K562 (cell line): ENCODE data around the gene SPTBN4. TPM values are rescaled to one million over a fixed set of nuclear protein-coding genes. Genes with fewer than 3 reads are reported as not detected.
A peak's percentile ranks its signal among the peaks of the same experiment; 100 is the strongest.

Experiments used
- CAMTA2 ChIP-seq: fragments of 250-450 bp; sonication (Bioruptor Pico); conservative IDR thresholded peaks from 2 replicates; pipeline ENCODE4 v1.5.1; 2022
- DDX20 ChIP-seq: fragments of 450-650 bp; IDR thresholded peaks from 2 replicates; pipeline ENCODE4 v1.6.1; 2016; ENCODE audit warnings: missing genetic modification characterization, low read depth, mild to moderate bottlenecking, missing compliant biosample characterization, moderate library complexity
- FOXK2 ChIP-seq, 2 experiments: fragments of 450-650 bp; IDR thresholded peaks in 1 of 2; conservative IDR thresholded peaks in 1 of 2; 2 replicates each; pipeline ENCODE4 v1.6.1; 2016; ENCODE audit warnings: low read depth in 2 of 2, mild to moderate bottlenecking in 1 of 2
- FUS ChIP-seq: fragments of 200-400 bp; formaldehyde crosslinking; optimal IDR thresholded peaks from 2 replicates; pipeline ENCODE3; 2017; ENCODE audit warnings: low read depth, low read length
- GMEB1 ChIP-seq: fragments of 250-450 bp; sonication (Bioruptor Pico); IDR thresholded peaks from 2 replicates; pipeline ENCODE4 v1.4.0; 2020; ENCODE audit warnings: mild to moderate bottlenecking
- HES1 ChIP-seq: fragments of 450-650 bp; IDR thresholded peaks from 2 replicates; pipeline ENCODE4 v1.6.1; 2016; ENCODE audit warnings: low read depth, mild to moderate bottlenecking, moderate library complexity
- MAZ ChIP-seq, 2 experiments: fragments of 450-650 bp in 1 of 2; sonication (generic) in 1 of 2; formaldehyde crosslinking; IDR thresholded peaks in 1 of 2; conservative IDR thresholded peaks in 1 of 2; 2 replicates each; pipeline versions ENCODE4 v1.4.0 to v1.5.0; 2020; ENCODE audit warnings: mild to moderate bottlenecking in 1 of 2, missing genetic modification reagents in 1 of 2
- PHF20 ChIP-seq: fragments of 450-650 bp; IDR thresholded peaks from 2 replicates; pipeline ENCODE4 v1.6.1; 2018; ENCODE audit not compliant: partially characterized antibody
- RHOXF2B ChIP-seq: fragments of 250-450 bp; sonication (Bioruptor Pico); conservative IDR thresholded peaks from 2 replicates; pipeline ENCODE4 v1.5.1; 2021
- THRB ChIP-seq: fragments of 450-650 bp; formaldehyde crosslinking; conservative IDR thresholded peaks from 2 replicates; pipeline ENCODE4 v1.4.0; 2022; ENCODE audit warnings: mild to moderate bottlenecking, missing genetic modification characterization
- ZNF224 ChIP-seq: sonication (generic); formaldehyde crosslinking; IDR thresholded peaks from 2 replicates; pipeline ENCODE4 v1.8.0; 2022; ENCODE audit warnings: mild to moderate bottlenecking, missing genetic modification reagents
- ZNF232 ChIP-seq: sonication (generic); formaldehyde crosslinking; IDR thresholded peaks from 2 replicates; pipeline ENCODE4 v1.8.0; 2022; ENCODE audit warnings: mild to moderate bottlenecking, missing genetic modification reagents
- ZNF282 ChIP-seq: sonication (generic); formaldehyde crosslinking; IDR thresholded peaks from 2 replicates; pipeline ENCODE4 v1.8.1; 2023; ENCODE audit warnings: missing genetic modification reagents
- ZNF639 ChIP-seq, 2 experiments: fragments of 200-800 bp in 1 of 2; sonication (Bioruptor generic) in 1 of 2; sonication (generic) in 1 of 2; formaldehyde crosslinking in 1 of 2; IDR thresholded peaks in 1 of 2; conservative IDR thresholded peaks in 1 of 2; 2 replicates each; pipeline versions ENCODE4 v1.5.0 to v1.6.1; 2016 to 2020; ENCODE audit warnings: missing compliant biosample characterization in 1 of 2, missing genetic modification characterization in 1 of 2, missing genetic modification reagents in 1 of 2
- polyA plus RNA-seq, 8 experiments: library from polyadenylated mRNA; depleted of rRNA in 4 of 8; stranded (reverse) in 5 of 8; unstranded in 3 of 8; fragments of >200 nt; fragmentation: Nextera tagmentation in 2 of 8; fragmentation: Illumina TruSeq in 1 of 8; extraction: Ambion mirVana in 2 of 8; extraction: Trizol in 1 of 8; gene quantifications; 2 replicates each; pipeline versions ENCODE4 v1.2.1 to v1.2.3, GENCODE V29; 2011 to 2014; ENCODE audit warnings: inconsistent platforms in 1 of 8, missing spikeins in 1 of 8
- total RNA-seq, 7 experiments: library from RNA; depleted of rRNA in 6 of 7; stranded (reverse); fragments of >200 nt in 6 of 7; fragmentation: Illumina TruSeq in 2 of 7; extraction: Trizol in 2 of 7; gene quantifications; 2 replicates each; pipeline versions ENCODE4 v1.2.1 to v1.2.3, GENCODE V29; 2011 to 2021; ENCODE audit warnings: low replicate concordance in 1 of 7

SPTBN4 gene
- total and polyA plus RNA-seq, 9 of the 15 experiments (the other 6 are each of a cell fraction or from before 2014, with no cell fraction given) = 0.01 to 1.5 (median 0.86) TPM

GRCh38 chr19:40425450-40426287 lies 41.1 kb upstream of the SPTBN4 start, which contains the start of gene SERTAD1 (continued):
- TF ChIP-seq GMEB1 (CRISPR knock-in tag) = peak; percentile 46
- peak in 1 of 2 experiments; percentile 93; a peak in 3 of 4 replicates for TF ChIP-seq MAZ (CRISPR knock-in tag; conservative IDR thresholded peaks at IDR 0.05 in 1 of 2, IDR thresholded peaks at IDR 0.05 in 1 of 2)
- peak; percentile 66; the same call in 1 of the 2 replicates for TF ChIP-seq THRB
- peak in 1 of 2 experiments; percentile 11; a peak in 1 of 4 replicates for TF ChIP-seq FOXK2 (conservative IDR thresholded peaks at IDR 0.05 in 1 of 2, IDR thresholded peaks at IDR 0.05 in 1 of 2; ENCODE audit: low read depth in 2 of 2)
- no peak for TF ChIP-seq RHOXF2B (CRISPR knock-in tag)
- TF ChIP-seq ZNF232 (CRISPR knock-in tag) = no peak
- 0 out of 2 replicates have a peak, but pooled peaks have one; percentile 47 for TF ChIP-seq CAMTA2 (CRISPR knock-in tag)
- peak; percentile 53 for TF ChIP-seq PHF20
- peak in 1 of 2 experiments; percentile 85; a peak in 2 of 4 replicates for TF ChIP-seq ZNF639 (CRISPR knock-in tag; conservative IDR thresholded peaks at IDR 0.05 in 1 of 2, IDR thresholded peaks at IDR 0.05 in 1 of 2)
- no peak for TF ChIP-seq DDX20 (tag)
- no peak for TF ChIP-seq ZNF282
- peak; percentile 21 for TF ChIP-seq FUS
- TF ChIP-seq ZNF224 (CRISPR knock-in tag) = 0 out of 2 replicates have a peak, but pooled peaks have one; percentile 15
- TF ChIP-seq HES1 = peak; percentile 67; the same call in 1 of the 2 replicates
